HCT116 (cell line): ENCODE measurements around the gene SERGEF. TPM values are rescaled to one million over a fixed set of nuclear protein-coding genes. Genes with fewer than 3 reads are reported as not detected.

ENCODE experiments used
- ATAC-seq: fragments of 200-7000 bp; cut with Tn5 transposase; 2 replicates; pipeline ENCODE4 v1.9.1; 2020; ENCODE audit warnings: mild to moderate bottlenecking, moderate library complexity
- BruUV-seq: library from RNA; stranded (reverse); fragments of 400-500 nt; replicated peaks from 2 replicates; lab custom pipeline; 2021; lab: Mats Ljungman, UMichigan
- CTCF ChIA-PET: fragments of 300-600 bp; sonication (Branson Sonifier 250); formaldehyde crosslinking; loops from one replicate; lab custom pipeline; 2021; ENCODE audit warnings: antibody characterized with exemption; lab: Charles Lee
- POLR2A ChIA-PET: fragments of 300-600, 350-600 bp; sonication (Branson Sonifier 250); formaldehyde crosslinking; loops from one replicate; lab custom pipeline; 2021; ENCODE audit warnings: antibody characterized with exemption; lab: Charles Lee
- RAD21 ChIA-PET, 2 experiments: fragments of 300-600 bp; sonication (Branson Sonifier 250); formaldehyde crosslinking; loops; one replicate each; lab custom pipeline; 2023; ENCODE audit warnings: low total read pairs in 2 of 2; ENCODE audit not compliant: uncharacterized antibody in 2 of 2, unreplicated experiment in 2 of 2, low non-redundant PET in 1 of 2; lab: Charles Lee
- DNase-seq: peaks from one replicate; pipeline ENCODE4 v3.0.0-alpha.2; 2010; ENCODE audit warnings: low read depth, low spot score
- H2AFZ ChIP-seq: fragments of 200-600 bp; shearing (Covaris generic), sonication (generic); 2 replicates; pipeline ENCODE4 v1.6.1; 2017; ENCODE audit warnings: low read depth, mixed run types, mixed read lengths, antibody characterized with exemption, low read length; ENCODE audit not compliant: poor library complexity, severe bottlenecking
- H3K27ac ChIP-seq: 2 replicates; pipeline ENCODE4 v1.5.1; 2012; ENCODE audit warnings: low read depth, low read length
- H3K27me3 ChIP-seq: fragments of 200-600 bp; sonication (generic); 2 replicates; pipeline ENCODE4 v1.6.1; 2016; ENCODE audit warnings: mixed run types, low read length, mixed read lengths; ENCODE audit not compliant: insufficient read depth
- H3K36me3 ChIP-seq, 2 experiments: fragments of 200-500 bp in 1 of 2; fragments of 200-600 bp in 1 of 2; sonication (Bioruptor generic) in 1 of 2; sonication (generic) in 1 of 2; 2 replicates each; pipeline versions ENCODE4 v1.5.1 to v1.6.1; 2014 to 2016; ENCODE audit warnings: low read length in 2 of 2, inconsistent platforms in 1 of 2, mixed read lengths in 1 of 2, mixed run types in 1 of 2; ENCODE audit not compliant: insufficient read depth in 2 of 2, control insufficient read depth in 1 of 2
- H3K4me1 ChIP-seq, 2 experiments: fragments of 200-600 bp in 1 of 2; sonication (generic) in 1 of 2; 2 replicates each; pipeline versions ENCODE4 v1.5.1 to v1.6.1; 2012 to 2017; ENCODE audit warnings: low read length in 2 of 2, inconsistent platforms in 1 of 2, mild to moderate bottlenecking in 1 of 2, mixed read lengths in 1 of 2, mixed run types in 1 of 2, moderate library complexity in 1 of 2; ENCODE audit not compliant: insufficient read depth in 2 of 2, control insufficient read depth in 1 of 2
- H3K4me2 ChIP-seq: fragments of 200-600 bp; sonication (generic); 2 replicates; pipeline ENCODE4 v1.6.1; 2017; ENCODE audit warnings: mixed run types, low read length, mixed read lengths
- H3K4me3 ChIP-seq, 2 experiments: fragments of 200-600 bp in 1 of 2; sonication (generic) in 1 of 2; replicated peaks in 1 of 2; 2 replicates each; pipeline ENCODE4 v1.5.1; 2011 to 2016; ENCODE audit warnings: low read length in 2 of 2, control low read depth in 1 of 2, low read depth in 1 of 2, mild to moderate bottlenecking in 1 of 2, mixed read lengths in 1 of 2, mixed run types in 1 of 2
- H3K79me2 ChIP-seq: fragments of 200-600 bp; sonication (generic); 2 replicates; pipeline ENCODE4 v1.6.1; 2017; ENCODE audit warnings: mild to moderate bottlenecking, mixed run types, low read length, moderate library complexity, mixed read lengths; ENCODE audit not compliant: insufficient read depth
- H3K9ac ChIP-seq: fragments of 200-600 bp; sonication (generic); 2 replicates; pipeline ENCODE4 v1.6.1; 2016; ENCODE audit warnings: low read length, mixed read lengths
- H3K9me2 ChIP-seq: fragments of 200-600 bp; sonication (generic), shearing (Covaris generic); 2 replicates; pipeline ENCODE4 v1.6.1; 2017; ENCODE audit warnings: mixed run types, mild to moderate bottlenecking, moderate library complexity; ENCODE audit not compliant: insufficient read depth
- H3K9me3 ChIP-seq, 2 experiments: fragments of 200-500 bp in 1 of 2; fragments of 200-600 bp in 1 of 2; sonication (Bioruptor generic) in 1 of 2; sonication (generic) in 1 of 2; 2 replicates each; pipeline ENCODE4 v1.6.1; 2014 to 2017; ENCODE audit warnings: low read length in 2 of 2, mixed read lengths in 2 of 2, inconsistent platforms in 1 of 2, low read depth in 1 of 2, mild to moderate bottlenecking in 1 of 2, mixed run types in 1 of 2, moderate library complexity in 1 of 2; ENCODE audit not compliant: control insufficient read depth in 1 of 2, insufficient read depth in 1 of 2
- H4K20me1 ChIP-seq: fragments of 200-600 bp; sonication (generic), shearing (Covaris generic); 2 replicates; pipeline ENCODE4 v1.6.1; 2017; ENCODE audit warnings: mixed run types, mild to moderate bottlenecking, moderate library complexity; ENCODE audit not compliant: insufficient read depth
- CEBPB ChIP-seq: IDR thresholded peaks from 2 replicates; pipeline ENCODE4 v1.6.1; 2012; ENCODE audit warnings: low read depth
- EGR1 ChIP-seq: IDR thresholded peaks from 2 replicates; pipeline ENCODE4 v1.6.1; 2012; ENCODE audit warnings: low read depth
- EZH2 ChIP-seq: fragments of 200-600 bp; sonication (generic); IDR thresholded peaks from 2 replicates; pipeline ENCODE4 v1.6.1; 2017; ENCODE audit warnings: antibody characterized with exemption, mixed run types
- EZH2phosphoT487 ChIP-seq: fragments of 200-600 bp; IDR thresholded peaks from 2 replicates; pipeline ENCODE4 v1.6.1; 2018; ENCODE audit warnings: antibody characterized with exemption, borderline replicate concordance
- MAX ChIP-seq: IDR thresholded peaks from 2 replicates; pipeline ENCODE4 v1.6.1; 2012
- POLR2A ChIP-seq: IDR thresholded peaks from 2 replicates; pipeline ENCODE4 v1.7.0; 2011; ENCODE audit warnings: borderline replicate concordance; ENCODE audit not compliant: insufficient read depth, insufficient read length; ENCODE audit errors: extremely low read depth
- POLR2AphosphoS5 ChIP-seq: IDR thresholded peaks from 2 replicates; pipeline ENCODE4 v1.6.1; 2011; ENCODE audit warnings: mild to moderate bottlenecking, low read depth, low read length, moderate library complexity
- RAD21 ChIP-seq: IDR thresholded peaks from 2 replicates; pipeline ENCODE4 v1.6.1; 2012; ENCODE audit warnings: low read depth, mild to moderate bottlenecking
- SIN3A ChIP-seq: IDR thresholded peaks from 2 replicates; pipeline ENCODE4 v1.6.1; 2012; ENCODE audit warnings: low read depth
- SP1 ChIP-seq: IDR thresholded peaks from 2 replicates; pipeline ENCODE4 v1.6.1; 2012; ENCODE audit warnings: low read depth
- SRF ChIP-seq: IDR thresholded peaks from 2 replicates; pipeline ENCODE4 v1.6.1; 2012; ENCODE audit warnings: low read depth
- TCF7L2 ChIP-seq: IDR thresholded peaks from 2 replicates; pipeline ENCODE4 v1.7.0; 2011; ENCODE audit warnings: borderline replicate concordance, inconsistent platforms; ENCODE audit not compliant: insufficient read depth, insufficient read length; ENCODE audit errors: extremely low read depth
- YY1 ChIP-seq: IDR thresholded peaks from 2 replicates; pipeline ENCODE4 v1.6.1; 2011; ENCODE audit warnings: low read length, low read depth, moderate library complexity, mild to moderate bottlenecking; ENCODE audit not compliant: insufficient replicate concordance; ENCODE audit errors: extremely low read depth
- ZFX ChIP-seq: fragments of 450-650 bp; IDR thresholded peaks from 2 replicates; pipeline ENCODE4 v1.6.1; 2017
- intact Hi-C: fragments of 100-400 bp; cut with micrococcal nuclease; formaldehyde crosslinking; loops from 2 replicates; pipeline ENCODE4 v1.10.0; 2022
- total RNA-seq: library from RNA; stranded (reverse); gene quantifications from one replicate; pipeline ENCODE4 v1.2.1, GENCODE V29; 2021; ENCODE audit not compliant: unreplicated experiment
- TF ChIP-seq, protein P1 (sequence below): IDR thresholded peaks from 2 replicates; pipeline ENCODE4 v1.6.1; 2012; ENCODE audit warnings: low read depth
- TF ChIP-seq, protein P2 (sequence below): IDR thresholded peaks from 2 replicates; pipeline ENCODE4 v1.6.1; 2011; ENCODE audit warnings: mild to moderate bottlenecking, low read length, moderate library complexity; ENCODE audit not compliant: insufficient replicate concordance; ENCODE audit errors: extremely low read depth

The SERGEF gene
- total RNA-seq, 1 experiment from 2014 or later, result 32.8 TPM

GRCh38 chr11:17799147-17799546 lies 213.7 kb downstream of the SERGEF start:
- TF ChIP-seq SP1, result no peak
- TF ChIP-seq POLR2AphosphoS5, result no peak
- TF ChIP-seq RAD21, result no peak
- TF ChIP-seq EGR1, result no peak
- no peak for TF ChIP-seq EZH2
- TF ChIP-seq, protein P1, sequence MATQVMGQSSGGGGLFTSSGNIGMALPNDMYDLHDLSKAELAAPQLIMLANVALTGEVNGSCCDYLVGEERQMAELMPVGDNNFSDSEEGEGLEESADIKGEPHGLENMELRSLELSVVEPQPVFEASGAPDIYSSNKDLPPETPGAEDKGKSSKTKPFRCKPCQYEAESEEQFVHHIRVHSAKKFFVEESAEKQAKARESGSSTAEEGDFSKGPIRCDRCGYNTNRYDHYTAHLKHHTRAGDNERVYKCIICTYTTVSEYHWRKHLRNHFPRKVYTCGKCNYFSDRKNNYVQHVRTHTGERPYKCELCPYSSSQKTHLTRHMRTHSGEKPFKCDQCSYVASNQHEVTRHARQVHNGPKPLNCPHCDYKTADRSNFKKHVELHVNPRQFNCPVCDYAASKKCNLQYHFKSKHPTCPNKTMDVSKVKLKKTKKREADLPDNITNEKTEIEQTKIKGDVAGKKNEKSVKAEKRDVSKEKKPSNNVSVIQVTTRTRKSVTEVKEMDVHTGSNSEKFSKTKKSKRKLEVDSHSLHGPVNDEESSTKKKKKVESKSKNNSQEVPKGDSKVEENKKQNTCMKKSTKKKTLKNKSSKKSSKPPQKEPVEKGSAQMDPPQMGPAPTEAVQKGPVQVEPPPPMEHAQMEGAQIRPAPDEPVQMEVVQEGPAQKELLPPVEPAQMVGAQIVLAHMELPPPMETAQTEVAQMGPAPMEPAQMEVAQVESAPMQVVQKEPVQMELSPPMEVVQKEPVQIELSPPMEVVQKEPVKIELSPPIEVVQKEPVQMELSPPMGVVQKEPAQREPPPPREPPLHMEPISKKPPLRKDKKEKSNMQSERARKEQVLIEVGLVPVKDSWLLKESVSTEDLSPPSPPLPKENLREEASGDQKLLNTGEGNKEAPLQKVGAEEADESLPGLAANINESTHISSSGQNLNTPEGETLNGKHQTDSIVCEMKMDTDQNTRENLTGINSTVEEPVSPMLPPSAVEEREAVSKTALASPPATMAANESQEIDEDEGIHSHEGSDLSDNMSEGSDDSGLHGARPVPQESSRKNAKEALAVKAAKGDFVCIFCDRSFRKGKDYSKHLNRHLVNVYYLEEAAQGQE, result no peak
- TF ChIP-seq YY1, result no peak
- TF ChIP-seq SRF, result no peak
- no peak for TF ChIP-seq TCF7L2
- no peak for TF ChIP-seq MAX
- TF ChIP-seq SIN3A, result no peak
- TF ChIP-seq EZH2phosphoT487, result no peak
- no peak for TF ChIP-seq CEBPB
- TF ChIP-seq, protein P2, sequence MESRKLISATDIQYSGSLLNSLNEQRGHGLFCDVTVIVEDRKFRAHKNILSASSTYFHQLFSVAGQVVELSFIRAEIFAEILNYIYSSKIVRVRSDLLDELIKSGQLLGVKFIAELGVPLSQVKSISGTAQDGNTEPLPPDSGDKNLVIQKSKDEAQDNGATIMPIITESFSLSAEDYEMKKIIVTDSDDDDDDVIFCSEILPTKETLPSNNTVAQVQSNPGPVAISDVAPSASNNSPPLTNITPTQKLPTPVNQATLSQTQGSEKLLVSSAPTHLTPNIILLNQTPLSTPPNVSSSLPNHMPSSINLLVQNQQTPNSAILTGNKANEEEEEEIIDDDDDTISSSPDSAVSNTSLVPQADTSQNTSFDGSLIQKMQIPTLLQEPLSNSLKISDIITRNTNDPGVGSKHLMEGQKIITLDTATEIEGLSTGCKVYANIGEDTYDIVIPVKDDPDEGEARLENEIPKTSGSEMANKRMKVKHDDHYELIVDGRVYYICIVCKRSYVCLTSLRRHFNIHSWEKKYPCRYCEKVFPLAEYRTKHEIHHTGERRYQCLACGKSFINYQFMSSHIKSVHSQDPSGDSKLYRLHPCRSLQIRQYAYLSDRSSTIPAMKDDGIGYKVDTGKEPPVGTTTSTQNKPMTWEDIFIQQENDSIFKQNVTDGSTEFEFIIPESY, result no peak
- no peak for TF ChIP-seq ZFX
- no peak for TF ChIP-seq POLR2A
- TF ChIP-seq, all 23 proteins: peak for 0
- intact Hi-C loops, result no loop called here
- Histone ChIP-seq H3K4me1 (no peaks in the 10 kb centered on the region), H3K4me3 (no peak overlapping the region), H3K9me3 (no peaks in the 10 kb centered on the region), H3K4me2 (no peak overlapping the region), H3K36me3 (no peaks in the 10 kb centered on the region), H3K9me2 (no peaks in the 10 kb centered on the region), H2AFZ (no peak overlapping the region), H3K79me2 (no peaks in the 10 kb centered on the region), H3K9ac (no peak overlapping the region), H3K27me3 (no peaks in the 10 kb centered on the region), H3K27ac (no peak overlapping the region), H4K20me1 (no peaks in the 10 kb centered on the region)
- ChIA-PET CTCF (no interaction called here), POLR2A (no interaction called here), RAD21 (no interaction called here)
- BruUV-seq, result no TSS peak
- DNase-seq, result no peak
- ATAC-seq, result no peak
